Liver (tissue), 9 donors: ENCODE data around the gene FAM83D. TPM values are rescaled to one million over a fixed set of nuclear protein-coding genes. Genes with fewer than 3 reads are reported as not detected.
A peak's percentile ranks its signal among the peaks of the same experiment; 100 is the strongest.

Experiments
- DNase-seq: peaks from one replicate; pipeline ENCODE4 v3.0.0-alpha.2; 2017; ENCODE audit warnings: low spot score
- H3K27ac ChIP-seq, 2 donors: one replicate each; pipeline ENCODE4 v1.7.0; 2013; ENCODE audit warnings: inconsistent platforms in 2 of 2, low read length in 2 of 2, control low read depth in 1 of 2, low read depth in 1 of 2, mild to moderate bottlenecking in 1 of 2
- H3K27me3 ChIP-seq, 4 donors: one replicate each; pipeline versions ENCODE4 v1.6.1 to v1.7.0; 2013; ENCODE audit warnings: low read length in 3 of 4, inconsistent platforms in 1 of 4, mild to moderate bottlenecking in 1 of 4, moderate library complexity in 1 of 4; ENCODE audit not compliant: control insufficient read depth in 4 of 4, insufficient read depth in 4 of 4
- H3K36me3 ChIP-seq, 4 donors: one replicate each; pipeline versions ENCODE4 v1.6.1 to v1.7.0; 2013; ENCODE audit warnings: low read length in 3 of 4, mild to moderate bottlenecking in 3 of 4, low read depth in 1 of 4, moderate library complexity in 1 of 4; ENCODE audit not compliant: control insufficient read depth in 4 of 4, insufficient read depth in 3 of 4
- H3K4me1 ChIP-seq, 4 donors: one replicate each; pipeline versions ENCODE4 v1.6.1 to v1.7.0; 2013; ENCODE audit warnings: low read length in 3 of 4, mild to moderate bottlenecking in 3 of 4, moderate library complexity in 1 of 4; ENCODE audit not compliant: control insufficient read depth in 4 of 4, insufficient read depth in 4 of 4
- H3K4me3 ChIP-seq, 3 donors: one replicate each; pipeline versions ENCODE4 v1.6.1 to v1.7.0; 2013; ENCODE audit warnings: low read length in 3 of 3, control low read depth in 1 of 3, low read depth in 1 of 3, mild to moderate bottlenecking in 1 of 3
- H3K9ac ChIP-seq, 2 donors: one replicate each; pipeline ENCODE4 v1.7.0; 2013; ENCODE audit warnings: low read length in 2 of 2, mild to moderate bottlenecking in 2 of 2, moderate library complexity in 2 of 2, control low read depth in 1 of 2, low read depth in 1 of 2
- H3K9me3 ChIP-seq, 4 donors: one replicate each; pipeline versions ENCODE4 v1.6.1 to v1.7.0; 2013; ENCODE audit warnings: low read length in 3 of 4; ENCODE audit not compliant: control insufficient read depth in 4 of 4
- ATF3 ChIP-seq: IDR thresholded peaks from 2 replicates; pipeline ENCODE4 v1.6.1; 2016; ENCODE audit warnings: antibody characterized with exemption
- CTCF ChIP-seq: fragments of 150-350 bp; IDR thresholded peaks from 2 replicates; pipeline ENCODE4 v1.5.1; 2017; ENCODE audit warnings: improper control_type of control experiment, low read depth, low read length; ENCODE audit not compliant: missing input control
- EGR1 ChIP-seq, 2 donors: IDR thresholded peaks; 2 replicates each; pipeline ENCODE4 v1.6.1; 2016 to 2018; ENCODE audit warnings: antibody characterized with exemption in 2 of 2, low read depth in 2 of 2
- FOXA1 ChIP-seq: IDR thresholded peaks from 2 replicates; pipeline ENCODE4 v1.6.1; 2016; ENCODE audit warnings: antibody characterized with exemption
- FOXA2 ChIP-seq: IDR thresholded peaks from 2 replicates; pipeline ENCODE4 v1.6.1; 2016; ENCODE audit warnings: antibody characterized with exemption
- GABPA ChIP-seq, 2 donors: IDR thresholded peaks in 1 of 2; conservative IDR thresholded peaks in 1 of 2; 2 replicates each; pipeline ENCODE4 v1.6.1; 2016; ENCODE audit warnings: antibody characterized with exemption in 2 of 2, mild to moderate bottlenecking in 1 of 2, moderate library complexity in 1 of 2
- HNF4A ChIP-seq, 2 donors: conservative IDR thresholded peaks; 2 replicates each; pipeline ENCODE4 v1.6.1; 2016; ENCODE audit warnings: antibody characterized with exemption in 2 of 2, mild to moderate bottlenecking in 2 of 2
- HNF4G ChIP-seq: IDR thresholded peaks from 2 replicates; pipeline ENCODE4 v1.6.1; 2016; ENCODE audit warnings: antibody characterized with exemption
- JUND ChIP-seq, 2 donors: IDR thresholded peaks; 2 replicates each; pipeline ENCODE4 v1.6.1; 2016; ENCODE audit warnings: antibody characterized with exemption in 2 of 2
- MAX ChIP-seq: IDR thresholded peaks from 2 replicates; pipeline ENCODE4 v1.6.1; 2016; ENCODE audit warnings: antibody characterized with exemption
- NR2F2 ChIP-seq: IDR thresholded peaks from 2 replicates; pipeline ENCODE4 v1.6.1; 2016; ENCODE audit warnings: antibody characterized with exemption
- RAD21 ChIP-seq, 2 donors: IDR thresholded peaks; 2 replicates each; pipeline ENCODE4 v1.6.1; 2016; ENCODE audit warnings: antibody characterized with exemption in 2 of 2, mild to moderate bottlenecking in 2 of 2
- REST ChIP-seq: IDR thresholded peaks from 2 replicates; pipeline ENCODE4 v1.6.1; 2016; ENCODE audit warnings: antibody characterized with exemption, mild to moderate bottlenecking
- RXRA ChIP-seq, 2 donors: IDR thresholded peaks; 2 replicates each; pipeline ENCODE4 v1.6.1; 2017 to 2018; ENCODE audit warnings: antibody characterized with exemption in 2 of 2, mild to moderate bottlenecking in 1 of 2
- SP1 ChIP-seq: IDR thresholded peaks from 2 replicates; pipeline ENCODE4 v1.6.1; 2018; ENCODE audit warnings: antibody characterized with exemption, mild to moderate bottlenecking
- TAF1 ChIP-seq: conservative IDR thresholded peaks from 2 replicates; pipeline ENCODE4 v1.6.1; 2016; ENCODE audit warnings: antibody characterized with exemption, mild to moderate bottlenecking
- YY1 ChIP-seq: IDR thresholded peaks from 2 replicates; pipeline ENCODE4 v1.6.1; 2016; ENCODE audit warnings: antibody characterized with exemption, mild to moderate bottlenecking
- ZBTB33 ChIP-seq: IDR thresholded peaks from 2 replicates; pipeline ENCODE4 v1.6.1; 2016; ENCODE audit warnings: antibody characterized with exemption
- WGBS: extraction: QIAGEN DNeasy Blood & Tissue Kit; methylation state at CpG from one replicate; pipeline ENCODE4 v1.1.7; 2013; 5-methylcytosine and 5-hydroxymethylcytosine counted together
- polyA plus RNA-seq, 2 donors: library from polyadenylated mRNA; stranded (reverse) in 1 of 2; unstranded in 1 of 2; fragments of 200-250 nt in 1 of 2; fragments of >200 nt in 1 of 2; fragmentation: Nextera tagmentation in 1 of 2; extraction: Ambion mirVana in 1 of 2; gene quantifications; one replicate each; pipeline versions ENCODE4 v1.2.1 to v1.2.3, GENCODE V29; 2013 to 2015
- total RNA-seq, 2 donors: library from RNA; depleted of rRNA; stranded (reverse); fragments of >200 nt; gene quantifications; one replicate each; pipeline ENCODE4 v1.2.3, GENCODE V29; 2014
- donor health status: healthy.
- donor health status: healthy.
- donor health status: healthy.
- donor health status: healthy.
- donor health status: healthy.

Gene FAM83D
- total and polyA plus RNA-seq, 4 donors = 1.1 to 28.2 (median 2.7) TPM

GRCh38 chr20:38962044-38962927 is 36.1 kb downstream of the FAM83D start, which contains the start of gene DHX35:
Gene DHX35 (plus strand): TSS chr20:38962344. CDS start chr20:38962368, 24 bp downstream.
- TF ChIP-seq CTCF (peak; percentile 32), FOXA2 (no peak), GABPA (IDR thresholded peaks at IDR 0.05 in 1 of 2, conservative IDR thresholded peaks at IDR 0.05 in 1 of 2) (no peak), RXRA (IDR thresholded peaks at IDR 0.05) (peak; percentile 25 to 49), ZBTB33 (no peak), MAX (no peak), SP1 (peak; percentile 78), YY1 (peak; percentile 98), NR2F2 (no peak), TAF1 (no peak), REST (peak; percentile 44), EGR1 (IDR thresholded peaks at IDR 0.05; ENCODE audit: low read depth in 2 of 2) (peak; percentile 94 to 97), RAD21 (IDR thresholded peaks at IDR 0.05) (peak; percentile 70 to 78), HNF4G (no peak), ATF3 (no peak), HNF4A (conservative IDR thresholded peaks at IDR 0.05) (no peak), FOXA1 (no peak), JUND (IDR thresholded peaks at IDR 0.05) (no peak)
- H3K4me3 ChIP-seq = peak within 1 kb of the TSS; percentile 90 to 96 (median 96)
- H3K9me3 ChIP-seq = no peaks in the 10 kb centered on the region
- H3K27ac ChIP-seq = peak within 1 kb of the TSS; percentile 86 to 87
- WGBS = under 1% methylated on average over 70 of the region's 70 CpGs
- no peaks in the 10 kb centered on the region for H3K27me3 ChIP-seq
- DNase-seq = peak; percentile 99
- H3K4me1 ChIP-seq = peaks cover 2 to 20% (median 17%) of the 10 kb centered on the region in 4 donors
- no peaks in the 10 kb centered on the region for H3K36me3 ChIP-seq
- H3K9ac ChIP-seq = peak within 1 kb of the TSS; percentile 81 to 89
